IPS DF 6.9 (cell line): ENCODE results near the gene NPHP1.
"Not testable (repeated sequence)": the region's sequence is repeated elsewhere in the genome, so short reads cannot be mapped to it uniquely, and the experiment has no call there.

ENCODE experiments used
- DNase-seq: peaks from one replicate; pipeline ENCODE4 v3.0.0-alpha.2; 2013; ENCODE audit warnings: low read depth, low spot score
- H3K27ac ChIP-seq: one replicate; pipeline ENCODE4 v1.5.1; 2013; ENCODE audit warnings: low read length, control low read depth
- H3K27me3 ChIP-seq: 2 replicates; pipeline ENCODE4 v1.6.1; 2013; ENCODE audit warnings: mild to moderate bottlenecking, low read length; ENCODE audit not compliant: control insufficient read depth, insufficient read depth
- H3K36me3 ChIP-seq: 2 replicates; pipeline ENCODE4 v1.6.1; 2013; ENCODE audit warnings: low read length; ENCODE audit not compliant: control insufficient read depth, insufficient read depth
- H3K4me1 ChIP-seq: 2 replicates; pipeline ENCODE4 v1.6.1; 2013; ENCODE audit warnings: low read length; ENCODE audit not compliant: control insufficient read depth, insufficient read depth
- H3K4me3 ChIP-seq: 2 replicates; pipeline ENCODE4 v1.5.1; 2013; ENCODE audit warnings: mild to moderate bottlenecking, low read length
- H3K9me3 ChIP-seq: 2 replicates; pipeline ENCODE4 v1.6.1; 2013; ENCODE audit warnings: low read length, inconsistent platforms; ENCODE audit not compliant: control insufficient read depth, insufficient read depth
- whole genome bisulfite sequencing: extraction: QIAGEN DNeasy Blood & Tissue Kit; methylation state at CpG from one replicate; pipeline ENCODE4 v1.1.7; 2013; ENCODE audit warnings: mixed read lengths, missing lambda C conversion rate; ENCODE audit not compliant: insufficient read length, insufficient coverage; 5-methylcytosine and 5-hydroxymethylcytosine counted together

Gene NPHP1

GRCh38 chr2:110197452-110197851 is 7.4 kb downstream of the NPHP1 start:
- Histone ChIP-seq H3K36me3 (no peaks in the 10 kb centered on the region), H3K27me3 (no peaks in the 10 kb centered on the region), H3K9me3 (no peaks in the 10 kb centered on the region), H3K4me1 (no peaks in the 10 kb centered on the region), H3K4me3 (no peak overlapping the region), H3K27ac (no peak overlapping the region)
- no peak for DNase-seq
- WGBS, result no CpG with 5 or more reads among the region's 4 CpGs

GRCh38 chr2:110190169-110190568 is 14.6 kb downstream of the NPHP1 start:
- not testable (repeated sequence) for H3K4me1 ChIP-seq, H3K27me3 ChIP-seq, DNase-seq, H3K9me3 ChIP-seq, H3K36me3 ChIP-seq, H3K27ac ChIP-seq, H3K4me3 ChIP-seq
- WGBS, result no CpG with 5 or more reads among the region's 23 CpGs

- H3K27ac ChIP-seq, result no peak overlapping the region
- no peak for DNase-seq
Measured at GRCh38 chr2:110182449-110182848, 22.4 kb downstream of the NPHP1 start.

GRCh38 chr2:110180036-110180435 is 24.8 kb downstream of the NPHP1 start:
- Histone ChIP-seq H3K4me1 (no peaks in the 10 kb centered on the region), H3K27me3 (no peaks in the 10 kb centered on the region), H3K9me3 (0 out of 2 replicates have a peak, but pooled peaks cover 2% of the 10 kb centered on the region), H3K27ac (no peak overlapping the region), H3K36me3 (no peaks in the 10 kb centered on the region), H3K4me3 (no peak overlapping the region)
- DNase-seq, result no peak

More at GRCh38 chr2:110182449-110182848, 22.4 kb downstream of the NPHP1 start:
- H3K9me3 ChIP-seq, result peaks cover 2% of the 10 kb centered on the region
- H3K4me3 ChIP-seq, result no peak overlapping the region
- H3K4me1 ChIP-seq, result no peaks in the 10 kb centered on the region
- WGBS, result no CpG with 5 or more reads among the region's 2 CpGs
- H3K27me3 ChIP-seq, result no peaks in the 10 kb centered on the region
- H3K36me3 ChIP-seq, result no peaks in the 10 kb centered on the region

- H3K27ac ChIP-seq, result no peak overlapping the region
- H3K4me3 ChIP-seq, result no peak overlapping the region
- no peaks in the 10 kb centered on the region for H3K27me3 ChIP-seq
- no peak for DNase-seq
- H3K4me1 ChIP-seq, result no peaks in the 10 kb centered on the region
- H3K9me3 ChIP-seq, result no peaks in the 10 kb centered on the region
- WGBS, result no CpG with 5 or more reads among the region's 1 CpG
- H3K36me3 ChIP-seq, result no peaks in the 10 kb centered on the region
Measured at GRCh38 chr2:110173523-110173922, 31.3 kb downstream of the NPHP1 start.

- Histone ChIP-seq H3K9me3 (no peaks in the 10 kb centered on the region), H3K27ac (no peak overlapping the region), H3K36me3 (no peaks in the 10 kb centered on the region), H3K27me3 (no peaks in the 10 kb centered on the region), H3K4me3 (no peak overlapping the region), H3K4me1 (no peaks in the 10 kb centered on the region)
- no CpG with 5 or more reads among the region's 6 CpGs for WGBS
- DNase-seq, result no peak
Measured at GRCh38 chr2:110172506-110172905, 32.3 kb downstream of the NPHP1 start.

- H3K9me3 ChIP-seq, result no peaks in the 10 kb centered on the region
- no peak for DNase-seq
- peaks cover 2% of the 10 kb centered on the region; the same call in 1 of the 2 replicates for H3K4me1 ChIP-seq
- no peak overlapping the region for H3K27ac ChIP-seq
- no CpG with 5 or more reads among the region's 3 CpGs for WGBS
- no peaks in the 10 kb centered on the region for H3K27me3 ChIP-seq
- no peaks in the 10 kb centered on the region for H3K36me3 ChIP-seq
- no peak overlapping the region for H3K4me3 ChIP-seq
Measured at GRCh38 chr2:110170102-110170501, 34.7 kb downstream of the NPHP1 start.

- H3K27me3 ChIP-seq, result no peaks in the 10 kb centered on the region
- WGBS, result no CpG with 5 or more reads among the region's 5 CpGs
- peaks cover 2% of the 10 kb centered on the region; the same call in 1 of the 2 replicates for H3K4me1 ChIP-seq
- DNase-seq, result peak; percentile 25
- H3K9me3 ChIP-seq, result no peaks in the 10 kb centered on the region
- H3K36me3 ChIP-seq, result no peaks in the 10 kb centered on the region
- H3K27ac ChIP-seq, result no peak overlapping the region
- no peak overlapping the region for H3K4me3 ChIP-seq
Measured at GRCh38 chr2:110167326-110168000, 37.4 kb downstream of the NPHP1 start.

GRCh38 chr2:110166266-110166665 is 38.5 kb downstream of the NPHP1 start:
- Histone ChIP-seq H3K27me3 (no peaks in the 10 kb centered on the region), H3K4me1 (peaks cover 2% of the 10 kb centered on the region; the same call in 1 of the 2 replicates), H3K9me3 (no peaks in the 10 kb centered on the region), H3K4me3 (no peak overlapping the region), H3K27ac (no peak overlapping the region), H3K36me3 (no peaks in the 10 kb centered on the region)
- WGBS, result no CpG with 5 or more reads among the region's 2 CpGs
- DNase-seq, result no peak

GRCh38 chr2:110157153-110157793 is 47.5 kb downstream of the NPHP1 start:
- H3K27ac ChIP-seq, result no peak overlapping the region
- H3K27me3 ChIP-seq, result no peaks in the 10 kb centered on the region
- H3K4me1 ChIP-seq, result no peaks in the 10 kb centered on the region
- WGBS, result no CpG with 5 or more reads among the region's 4 CpGs
- peak; percentile 18 for DNase-seq
- no peaks in the 10 kb centered on the region for H3K36me3 ChIP-seq
- no peak overlapping the region for H3K4me3 ChIP-seq
- H3K9me3 ChIP-seq, result no peaks in the 10 kb centered on the region

- not testable (repeated sequence) for H3K27me3 ChIP-seq, H3K9me3 ChIP-seq, H3K4me3 ChIP-seq, H3K27ac ChIP-seq, H3K36me3 ChIP-seq, H3K4me1 ChIP-seq, DNase-seq
- no CpG with 5 or more reads among the region's 4 CpGs for WGBS
Measured at GRCh38 chr2:110154828-110155227, 50.0 kb downstream of the NPHP1 start.
